K562 (cell line): ENCODE results near the gene TTC13. TPM values are rescaled to one million over a fixed set of nuclear protein-coding genes. Genes with fewer than 3 reads are reported as not detected.
A peak's percentile ranks its signal among the peaks of the same experiment; 100 is the strongest.

Source experiments
- ATAC-seq: fragments of 200-7000 bp; cut with Tn5 transposase; 3 replicates; pipeline ENCODE4 v1.9.1; 2020; ENCODE audit warnings: moderate library complexity
- BruUV-seq: library from RNA; stranded (reverse); fragments of 400-500 nt; replicated peaks from 2 replicates; lab custom pipeline; 2021; lab: Mats Ljungman, UMichigan
- CTCF ChIA-PET: fragments of 300-600 bp; formaldehyde crosslinking; extraction: SDS; loops from one replicate; lab custom pipeline; 2021; ENCODE audit warnings: low intra/inter-chr PET ratio; lab: Yijun Ruan, JAX
- POLR2A ChIA-PET: fragments of 300-600, 350-650 bp; sonication (Branson Sonifier 250); formaldehyde crosslinking; extraction: SDS; loops from one replicate; lab custom pipeline; 2021; ENCODE audit warnings: antibody characterized with exemption, inconsistent platforms; lab: Yijun Ruan, JAX
- DNase-seq, 4 experiments: peaks; one replicate each; pipeline versions ENCODE4 v3.0.0 to v3.0.0-alpha.2; 2011 to 2018; ENCODE audit warnings: low spot score in 3 of 4, mixed read lengths in 3 of 4; ENCODE audit errors: extremely low read depth in 1 of 4
- FAIRE-seq: peaks from 2 replicates; lab custom pipeline; 2011; peaks lifted over from hg19 to GRCh38; lab: Jason Lieb, UNC
- H2AFZ ChIP-seq: 2 replicates; pipeline ENCODE4 v1.6.0; 2011; ENCODE audit warnings: low read depth, low read length, control low read depth, inconsistent platforms
- H3K27ac ChIP-seq: fragments of 200-600 bp; 3 replicates; pipeline ENCODE4 v1.8.0; 2011; ENCODE audit warnings: low read depth, mild to moderate bottlenecking, control low read depth, inconsistent platforms, low read length, moderate library complexity, mixed read lengths; ENCODE audit errors: extremely low read depth
- H3K27me3 ChIP-seq, 2 experiments: fragments of 300-600 bp in 1 of 2; 2 replicates in 1 of 2; 3 replicates in 1 of 2; pipeline versions ENCODE4 v1.6.0 to v1.8.0; 2011; ENCODE audit warnings: inconsistent platforms in 2 of 2, low read length in 2 of 2, mild to moderate bottlenecking in 1 of 2, mixed read lengths in 1 of 2, moderate library complexity in 1 of 2; ENCODE audit not compliant: control insufficient read depth in 2 of 2, insufficient read depth in 2 of 2
- H3K36me3 ChIP-seq: fragments of 300-600 bp; 3 replicates; pipeline ENCODE4 v1.8.0; 2011; ENCODE audit warnings: mild to moderate bottlenecking, low read length, inconsistent platforms; ENCODE audit not compliant: control insufficient read depth, insufficient read depth
- H3K4me1 ChIP-seq, 2 experiments: fragments of 200-600 bp in 1 of 2; replicated peaks in 1 of 2; 2 replicates in 1 of 2; 3 replicates in 1 of 2; pipeline versions ENCODE4 v1.5.1 to v1.8.0; 2011; ENCODE audit warnings: inconsistent platforms in 2 of 2, low read length in 2 of 2, mild to moderate bottlenecking in 1 of 2, mixed read lengths in 1 of 2, moderate library complexity in 1 of 2; ENCODE audit not compliant: control insufficient read depth in 2 of 2, insufficient read depth in 2 of 2
- H3K4me2 ChIP-seq: 2 replicates; pipeline ENCODE4 v1.6.1; 2011; ENCODE audit warnings: low read length, control low read depth, inconsistent platforms, mixed read lengths; ENCODE audit not compliant: insufficient read depth
- H3K4me3 ChIP-seq: fragments of 200-600 bp; sonication (generic), shearing (Covaris generic); 2 replicates; pipeline ENCODE4 v1.5.1; 2016; ENCODE audit warnings: control low read depth, inconsistent platforms
- H3K79me2 ChIP-seq: fragments of 200-600 bp; 3 replicates; pipeline ENCODE4 v1.8.0; 2011; ENCODE audit warnings: low read length, inconsistent platforms; ENCODE audit not compliant: control insufficient read depth, insufficient read depth
- H3K9ac ChIP-seq, 2 experiments: 2 replicates each; pipeline versions ENCODE4 v1.6.0 to v1.6.1; 2011; ENCODE audit warnings: low read depth in 2 of 2, low read length in 2 of 2, control low read depth in 1 of 2, inconsistent platforms in 1 of 2, mild to moderate bottlenecking in 1 of 2, mixed read lengths in 1 of 2; ENCODE audit not compliant: insufficient read depth in 1 of 2
- H3K9me1 ChIP-seq: one replicate; pipeline ENCODE4 v1.6.0; 2011; ENCODE audit warnings: inconsistent platforms, mild to moderate bottlenecking, low read length, moderate library complexity; ENCODE audit not compliant: control insufficient read depth, insufficient read depth
- H3K9me3 ChIP-seq: replicated peaks from 2 replicates; pipeline ENCODE4 v1.5.1; 2011; ENCODE audit warnings: low read depth, low read length, inconsistent platforms; ENCODE audit not compliant: control insufficient read depth, insufficient read depth
- H4K20me1 ChIP-seq: replicated peaks from 2 replicates; pipeline ENCODE4 v1.6.1; 2011; ENCODE audit warnings: low read length, inconsistent platforms, mixed read lengths; ENCODE audit not compliant: control insufficient read depth, insufficient read depth
- CEBPG ChIP-seq, 3 experiments: fragments of 200-800 bp in 1 of 3; sonication (Bioruptor generic) in 1 of 3; sonication (generic) in 1 of 3; formaldehyde crosslinking in 1 of 3; IDR thresholded peaks in 2 of 3; conservative IDR thresholded peaks in 1 of 3; 2 replicates each; pipeline versions ENCODE4 v1.6.1 to v1.8.0; 2016 to 2022; ENCODE audit warnings: missing compliant biosample characterization in 2 of 3, missing genetic modification characterization in 2 of 3, mild to moderate bottlenecking in 1 of 3, missing genetic modification reagents in 1 of 3
- CSDE1 ChIP-seq, 2 experiments: fragments of 450-650 bp; IDR thresholded peaks; 2 replicates each; pipeline ENCODE4 v1.6.1; 2016; ENCODE audit warnings: mild to moderate bottlenecking in 1 of 2
- DMBX1 ChIP-seq: fragments of 250-450 bp; sonication (Bioruptor Pico); IDR thresholded peaks from 2 replicates; pipeline ENCODE4 v1.8.0; 2022; ENCODE audit warnings: inconsistent platforms, mild to moderate bottlenecking, moderate library complexity, borderline replicate concordance
- E2F1 ChIP-seq: sonication (generic); formaldehyde crosslinking; IDR thresholded peaks from 2 replicates; pipeline ENCODE4 v1.8.1; 2023; ENCODE audit warnings: mild to moderate bottlenecking, missing genetic modification reagents, moderate library complexity
- E2F3 ChIP-seq: fragments of 250-450 bp; sonication (Bioruptor Pico); IDR thresholded peaks from 2 replicates; pipeline ENCODE4 v1.4.0; 2020; ENCODE audit warnings: mild to moderate bottlenecking
- ELF2 ChIP-seq: fragments of 250-450 bp; sonication (Bioruptor Pico); IDR thresholded peaks from 2 replicates; pipeline ENCODE4 v1.5.0; 2021; ENCODE audit warnings: mild to moderate bottlenecking
- ESRRB ChIP-seq: fragments of 250-450 bp; sonication (Bioruptor Pico); IDR thresholded peaks from 2 replicates; pipeline ENCODE4 v1.5.0; 2020; ENCODE audit warnings: mild to moderate bottlenecking, moderate library complexity, borderline replicate concordance
- FUS ChIP-seq: fragments of 200-400 bp; formaldehyde crosslinking; optimal IDR thresholded peaks from 2 replicates; pipeline ENCODE3; 2017; ENCODE audit warnings: low read depth, low read length
- L3MBTL2 ChIP-seq: fragments of 450-650 bp; IDR thresholded peaks from 2 replicates; pipeline ENCODE4 v1.6.1; 2016; ENCODE audit warnings: mild to moderate bottlenecking, moderate library complexity
- POLR2AphosphoS2 ChIP-seq: IDR thresholded peaks from 2 replicates; pipeline ENCODE4 v1.6.1; 2012; ENCODE audit warnings: low read length, improper control_type of control experiment
- POU5F1 ChIP-seq: fragments of 150-350 bp; IDR thresholded peaks from 2 replicates; pipeline ENCODE4 v1.6.1; 2014; ENCODE audit warnings: borderline replicate concordance, low read length, low read depth, mild to moderate bottlenecking; ENCODE audit not compliant: partially characterized antibody
- RFX7 ChIP-seq: fragments of 250-450 bp; sonication (Bioruptor Pico); IDR thresholded peaks from 2 replicates; pipeline ENCODE4 v1.5.1; 2021; ENCODE audit warnings: mild to moderate bottlenecking
- SMARCE1 ChIP-seq: fragments of 450-650 bp; IDR thresholded peaks from 2 replicates; pipeline ENCODE4 v1.7.1; 2016; ENCODE audit warnings: mild to moderate bottlenecking
- TARDBP ChIP-seq: fragments of 450-650 bp; IDR thresholded peaks from 2 replicates; pipeline ENCODE4 v1.6.1; 2016
- TFAM ChIP-seq: fragments of 250-450 bp; sonication (Bioruptor Pico); conservative IDR thresholded peaks from 2 replicates; pipeline ENCODE4 v1.5.0; 2021; ENCODE audit warnings: mild to moderate bottlenecking, moderate library complexity
- THAP7 ChIP-seq: fragments of 250-450 bp; sonication (Bioruptor Pico); IDR thresholded peaks from 2 replicates; pipeline ENCODE4 v1.5.0; 2021
- ZFP30 ChIP-seq: fragments of 250-450 bp; sonication (Bioruptor Pico); IDR thresholded peaks from 2 replicates; pipeline ENCODE4 v1.8.0; 2022; ENCODE audit warnings: moderate library complexity, mild to moderate bottlenecking, inconsistent platforms, borderline replicate concordance
- WGBS: fragments of 100-300 bp; shearing (Covaris generic); methylation state at CpG from one replicate; pipeline ENCODE4 v1.1.6; 2016; ENCODE audit warnings: low coverage, mixed read lengths; ENCODE audit not compliant: insufficient coverage; ENCODE audit errors: missing lambda C conversion rate; 5-methylcytosine and 5-hydroxymethylcytosine counted together
- in situ Hi-C: fragments of 300-500 bp; cut with MboI; formaldehyde crosslinking; loops from 4 replicates; pipeline ENCODE4 v1.15.0; 2018; ENCODE audit warnings: inconsistent platforms, mixed read lengths
- intact Hi-C: fragments of 100-400 bp; cut with micrococcal nuclease; formaldehyde crosslinking; loops from 2 replicates; pipeline ENCODE4 v1.14.2; 2022
- polyA plus RNA-seq, 8 experiments: library from polyadenylated mRNA; depleted of rRNA in 4 of 8; stranded (reverse) in 5 of 8; unstranded in 3 of 8; fragments of >200 nt; fragmentation: Nextera tagmentation in 2 of 8; fragmentation: Illumina TruSeq in 1 of 8; extraction: Ambion mirVana in 2 of 8; extraction: Trizol in 1 of 8; gene quantifications; 2 replicates each; pipeline versions ENCODE4 v1.2.1 to v1.2.3, GENCODE V29; 2011 to 2014; ENCODE audit warnings: inconsistent platforms in 1 of 8, missing spikeins in 1 of 8
- total RNA-seq, 7 experiments: library from RNA; depleted of rRNA in 6 of 7; stranded (reverse); fragments of >200 nt in 6 of 7; fragmentation: Illumina TruSeq in 2 of 7; extraction: Trizol in 2 of 7; gene quantifications; 2 replicates each; pipeline versions ENCODE4 v1.2.1 to v1.2.3, GENCODE V29; 2011 to 2021; ENCODE audit warnings: low replicate concordance in 1 of 7
- TF ChIP-seq, protein P1 (sequence below): sonication (generic); formaldehyde crosslinking; IDR thresholded peaks from 2 replicates; pipeline ENCODE4 v1.8.0; 2022; ENCODE audit warnings: mild to moderate bottlenecking, missing genetic modification reagents

TTC13 gene
- total and polyA plus RNA-seq, 9 of the 15 experiments (the other 6 are each of a cell fraction or from before 2014, with no cell fraction given), result 1.7 to 13.8 (median 9.6) TPM

DNA sequence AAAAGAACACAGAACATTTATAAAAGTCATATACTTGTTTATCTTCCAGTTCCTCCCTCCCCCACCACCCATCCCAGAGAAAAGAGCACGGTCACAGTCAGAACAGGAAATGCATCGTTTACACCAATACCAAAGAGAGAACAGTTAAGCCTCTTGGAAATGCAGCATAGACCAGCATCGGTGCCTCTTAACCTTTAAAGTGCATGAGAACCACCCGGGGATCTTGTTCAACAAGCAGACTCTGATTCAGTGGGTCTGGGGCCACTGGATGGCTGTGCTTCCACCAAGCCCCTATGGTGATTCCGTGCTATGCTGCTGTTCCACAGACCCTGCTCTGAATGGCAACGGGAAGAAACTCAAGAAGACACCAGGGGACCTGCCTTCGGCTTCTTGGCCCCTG is 42.2 kb upstream of the TTC13 start:
- H3K4me1 ChIP-seq, result no peaks in the 10 kb centered on the region; a peak in 1 of 5 replicates
- no peaks in the 10 kb centered on the region for H3K27me3 ChIP-seq
- H3K79me2 ChIP-seq, result no peaks in the 10 kb centered on the region
- H3K27ac ChIP-seq, result no peak overlapping the region
- no TSS peak for BruUV-seq
- CTCF ChIA-PET, result no interaction called here
- in situ Hi-C loops (no loop called here), intact Hi-C loops (no loop called here)
- H3K9ac ChIP-seq, result no peak overlapping the region
- FAIRE-seq, result no peak
- POLR2A ChIA-PET, result interaction anchor here (0.6 to 1.1 kb wide), 2 partner anchors 18 to 171 kb away, joined by 3 to 4 read pairs; no protein-coding TSS in a partner anchor
- peak; percentile 19; the same call in 2 of the 3 replicates for ATAC-seq
- peaks cover 35% of the 10 kb centered on the region; the same call in 2 of the 3 replicates for H3K36me3 ChIP-seq
- H3K4me2 ChIP-seq, result no peak overlapping the region
- no peak overlapping the region for H3K4me3 ChIP-seq
- H3K9me3 ChIP-seq, result no peaks in the 10 kb centered on the region
- DNase-seq, result no peak
- no peaks in the 10 kb centered on the region for H3K9me1 ChIP-seq
- no peak overlapping the region for H2AFZ ChIP-seq
- 55% methylated on average over 7 of the region's 7 CpGs for WGBS
- TF ChIP-seq TARDBP (no peak), ZFP30 (CRISPR knock-in tag) (no peak), SMARCE1 (no peak), E2F1 (CRISPR knock-in tag) (no peak), DMBX1 (CRISPR knock-in tag) (no peak), CSDE1 (IDR thresholded peaks at IDR 0.05) (no peak), ELF2 (CRISPR knock-in tag) (no peak), CEBPG (CRISPR knock-in tag; IDR thresholded peaks at IDR 0.05) (no peak), CEBPG (tag; conservative IDR thresholded peaks at IDR 0.05 in 1 of 2, IDR thresholded peaks at IDR 0.05 in 1 of 2) (no peak), RFX7 (CRISPR knock-in tag) (no peak), THAP7 (CRISPR knock-in tag) (no peak), POLR2AphosphoS2 (no peak), TFAM (CRISPR knock-in tag) (no peak), POU5F1 (no peak), L3MBTL2 (no peak), E2F3 (CRISPR knock-in tag) (no peak), ESRRB (CRISPR knock-in tag) (no peak), FUS (no peak)
- TF ChIP-seq, protein P1, sequence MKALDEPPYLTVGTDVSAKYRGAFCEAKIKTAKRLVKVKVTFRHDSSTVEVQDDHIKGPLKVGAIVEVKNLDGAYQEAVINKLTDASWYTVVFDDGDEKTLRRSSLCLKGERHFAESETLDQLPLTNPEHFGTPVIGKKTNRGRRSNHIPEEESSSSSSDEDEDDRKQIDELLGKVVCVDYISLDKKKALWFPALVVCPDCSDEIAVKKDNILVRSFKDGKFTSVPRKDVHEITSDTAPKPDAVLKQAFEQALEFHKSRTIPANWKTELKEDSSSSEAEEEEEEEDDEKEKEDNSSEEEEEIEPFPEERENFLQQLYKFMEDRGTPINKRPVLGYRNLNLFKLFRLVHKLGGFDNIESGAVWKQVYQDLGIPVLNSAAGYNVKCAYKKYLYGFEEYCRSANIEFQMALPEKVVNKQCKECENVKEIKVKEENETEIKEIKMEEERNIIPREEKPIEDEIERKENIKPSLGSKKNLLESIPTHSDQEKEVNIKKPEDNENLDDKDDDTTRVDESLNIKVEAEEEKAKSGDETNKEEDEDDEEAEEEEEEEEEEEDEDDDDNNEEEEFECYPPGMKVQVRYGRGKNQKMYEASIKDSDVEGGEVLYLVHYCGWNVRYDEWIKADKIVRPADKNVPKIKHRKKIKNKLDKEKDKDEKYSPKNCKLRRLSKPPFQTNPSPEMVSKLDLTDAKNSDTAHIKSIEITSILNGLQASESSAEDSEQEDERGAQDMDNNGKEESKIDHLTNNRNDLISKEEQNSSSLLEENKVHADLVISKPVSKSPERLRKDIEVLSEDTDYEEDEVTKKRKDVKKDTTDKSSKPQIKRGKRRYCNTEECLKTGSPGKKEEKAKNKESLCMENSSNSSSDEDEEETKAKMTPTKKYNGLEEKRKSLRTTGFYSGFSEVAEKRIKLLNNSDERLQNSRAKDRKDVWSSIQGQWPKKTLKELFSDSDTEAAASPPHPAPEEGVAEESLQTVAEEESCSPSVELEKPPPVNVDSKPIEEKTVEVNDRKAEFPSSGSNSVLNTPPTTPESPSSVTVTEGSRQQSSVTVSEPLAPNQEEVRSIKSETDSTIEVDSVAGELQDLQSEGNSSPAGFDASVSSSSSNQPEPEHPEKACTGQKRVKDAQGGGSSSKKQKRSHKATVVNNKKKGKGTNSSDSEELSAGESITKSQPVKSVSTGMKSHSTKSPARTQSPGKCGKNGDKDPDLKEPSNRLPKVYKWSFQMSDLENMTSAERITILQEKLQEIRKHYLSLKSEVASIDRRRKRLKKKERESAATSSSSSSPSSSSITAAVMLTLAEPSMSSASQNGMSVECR (CRISPR knock-in tag), result no peak
- no peaks in the 10 kb centered on the region; the same call in 1 of the 2 replicates for H4K20me1 ChIP-seq
